ENCODE data around the gene ZNF581.

ZNF581 gene

GRCh38 chr19:55635334-55635717, 8.1 kb upstream of the ZNF581 start:
- DNase-seq, result no peak

DNA sequence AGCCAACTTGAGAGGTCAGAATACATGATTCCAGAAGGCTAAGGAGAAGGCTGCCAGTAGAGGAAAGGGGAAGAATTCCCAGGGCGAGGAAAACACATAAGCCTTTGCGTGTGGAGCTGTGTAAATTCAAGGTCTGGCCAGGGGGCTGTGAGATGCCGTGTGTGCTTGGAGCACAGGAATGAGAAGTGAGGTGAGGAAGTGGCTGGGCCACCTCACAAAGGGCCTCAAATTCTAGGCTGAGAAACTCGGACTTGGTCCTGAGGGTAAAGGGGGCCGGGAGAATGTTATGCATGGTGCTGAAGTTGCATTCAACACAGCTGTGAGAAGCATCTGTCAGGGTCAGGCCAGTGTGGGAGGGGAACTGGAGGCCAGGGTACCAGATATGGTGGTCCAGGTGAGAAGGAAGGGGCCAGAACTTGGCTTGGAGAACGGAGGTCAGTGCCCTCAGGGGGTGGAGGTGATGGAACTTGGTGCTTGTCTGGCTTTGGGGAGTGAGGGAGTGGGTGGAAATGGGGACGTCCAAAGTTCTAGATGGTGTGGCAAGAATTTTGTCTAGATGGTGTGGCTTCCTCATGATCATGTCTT, 7.5 kb upstream of the ZNF581 start:
- DNase-seq, result no peak

GRCh38 chr19:55636723-55637122, 6.7 kb upstream of the ZNF581 start:
- DNase-seq, result no peak

- DNase-seq, result no peak
Observed at GRCh38 chr19:55637534-55637933, 5.9 kb upstream of the ZNF581 start.

DNA sequence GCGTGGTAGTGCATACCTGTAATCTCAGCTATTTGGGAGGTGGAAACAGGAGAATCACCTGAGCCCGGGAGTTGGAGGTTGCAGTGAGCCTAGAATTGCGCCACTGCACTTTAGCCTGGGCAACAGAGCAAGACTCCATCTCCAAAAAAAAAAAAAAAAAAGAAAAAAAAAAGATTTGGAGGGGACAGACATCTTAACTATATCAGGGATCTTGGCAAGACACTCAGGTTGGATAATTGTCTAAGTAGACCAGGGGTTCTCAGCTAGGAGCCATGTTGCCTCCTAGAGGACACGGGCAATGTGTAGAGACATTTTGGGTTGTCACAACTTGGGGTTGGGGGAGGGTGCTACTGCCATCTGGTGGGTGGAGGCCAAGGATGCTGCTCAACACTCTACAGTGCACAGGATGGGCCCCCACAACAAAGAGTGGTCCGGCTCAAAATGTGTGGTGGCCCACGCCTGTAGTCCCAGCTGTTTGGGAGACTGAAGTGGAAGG, 4.5 kb upstream of the ZNF581 start:
- peak; percentile 40 for DNase-seq

DNA sequence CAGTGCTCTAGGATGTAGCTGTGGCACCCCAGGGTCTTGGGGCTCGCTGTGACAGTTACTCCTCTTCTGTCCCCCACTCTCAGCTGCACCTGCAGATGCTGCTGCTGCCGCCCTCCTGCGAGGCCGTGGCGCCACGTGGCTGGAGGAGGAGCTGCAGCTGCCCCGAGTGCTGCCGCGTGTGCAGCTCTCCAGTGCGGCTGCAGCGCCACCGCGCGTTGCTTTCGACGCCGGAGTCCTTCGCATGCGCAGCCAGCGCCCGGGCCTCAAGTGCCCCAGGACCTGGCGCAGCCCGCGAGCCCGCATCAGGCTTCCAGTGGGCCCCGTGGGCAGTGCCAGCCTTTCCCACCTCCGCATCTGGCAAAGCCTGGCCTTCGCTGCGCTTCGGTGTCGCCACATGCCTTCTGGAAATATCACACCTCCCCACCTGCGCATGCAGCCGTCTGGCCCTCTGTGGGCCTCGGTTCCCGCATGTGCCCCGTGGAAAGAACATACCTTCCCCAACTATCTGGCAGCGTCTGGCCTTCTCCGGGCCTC, 3.3 kb upstream of the ZNF581 start:
- DNase-seq, result peak; percentile 73

DNA sequence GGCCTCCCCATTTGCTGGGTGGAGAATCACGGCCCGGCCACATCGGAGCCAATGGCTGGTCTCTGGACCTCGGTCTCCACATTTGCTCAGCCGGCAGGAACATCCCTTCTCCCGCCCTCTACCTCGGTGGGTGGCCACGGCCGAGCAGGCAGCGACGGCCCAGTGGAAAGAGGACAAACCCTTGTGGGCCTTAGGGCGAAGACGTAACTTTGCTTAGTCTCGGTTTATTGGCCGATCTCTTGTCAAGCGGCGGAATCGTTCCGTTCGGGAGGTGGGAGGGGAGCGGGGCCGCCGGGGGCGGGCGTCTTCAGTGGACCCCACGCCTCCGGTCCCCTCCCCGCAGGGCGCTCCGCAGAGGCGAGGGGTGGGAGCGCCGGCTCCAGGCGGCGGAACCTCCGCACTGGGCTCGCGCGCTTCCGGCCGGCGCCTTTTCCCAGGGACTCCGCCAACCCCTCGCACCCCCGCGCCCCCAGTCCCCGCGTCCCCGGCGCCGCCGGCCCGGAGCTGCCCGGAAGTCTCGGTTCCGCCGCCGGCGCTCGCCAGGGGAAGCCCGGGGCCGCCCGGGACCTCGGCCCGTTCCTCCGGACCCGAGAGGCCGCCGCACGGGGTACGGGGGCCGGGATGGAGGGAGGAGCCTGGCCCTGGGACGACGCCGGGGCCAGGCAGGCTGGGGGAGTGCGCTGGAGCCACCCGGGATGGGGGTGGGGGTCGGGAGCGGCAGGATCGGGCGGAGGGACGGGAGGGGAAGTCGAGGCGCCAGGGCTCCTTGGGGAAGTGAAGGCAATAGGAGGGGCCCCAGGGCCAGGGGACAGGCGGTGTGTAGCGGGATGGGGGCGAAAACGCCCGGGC, 2.6 kb upstream of the ZNF581 start, which contains the start of gene ZNF580:
TSS of gene ZNF580 (plus strand) at position 426 of the 849 bp plus-strand sequence. CDS start 1,507 bp downstream, outside the sequence.
- peak; percentile 52 for DNase-seq

- DNase-seq, result peak; percentile 38
Observed at GRCh38 chr19:55641426-55642152, 1.9 kb upstream of the ZNF581 start.

- peak; percentile 15 for DNase-seq
Observed at GRCh38 chr19:55642153-55643002, 1.1 kb upstream of the ZNF581 start.

DNA sequence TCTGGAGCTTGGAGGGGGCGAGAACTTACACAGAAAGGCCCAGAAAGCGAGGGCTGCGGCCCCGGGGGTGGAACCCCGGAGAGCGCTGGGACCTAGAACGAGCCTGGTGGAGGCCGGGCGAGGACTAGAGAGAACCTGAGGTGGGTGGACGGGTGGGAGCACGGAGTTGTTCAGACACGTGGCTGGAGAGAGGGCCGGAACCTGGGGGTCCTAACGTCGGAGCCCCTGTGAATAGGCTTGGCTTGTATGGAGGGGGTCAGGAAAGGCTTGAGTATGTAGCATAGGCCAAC, 383 bp downstream of the ZNF581 start:
- no peak for DNase-seq

DNA sequence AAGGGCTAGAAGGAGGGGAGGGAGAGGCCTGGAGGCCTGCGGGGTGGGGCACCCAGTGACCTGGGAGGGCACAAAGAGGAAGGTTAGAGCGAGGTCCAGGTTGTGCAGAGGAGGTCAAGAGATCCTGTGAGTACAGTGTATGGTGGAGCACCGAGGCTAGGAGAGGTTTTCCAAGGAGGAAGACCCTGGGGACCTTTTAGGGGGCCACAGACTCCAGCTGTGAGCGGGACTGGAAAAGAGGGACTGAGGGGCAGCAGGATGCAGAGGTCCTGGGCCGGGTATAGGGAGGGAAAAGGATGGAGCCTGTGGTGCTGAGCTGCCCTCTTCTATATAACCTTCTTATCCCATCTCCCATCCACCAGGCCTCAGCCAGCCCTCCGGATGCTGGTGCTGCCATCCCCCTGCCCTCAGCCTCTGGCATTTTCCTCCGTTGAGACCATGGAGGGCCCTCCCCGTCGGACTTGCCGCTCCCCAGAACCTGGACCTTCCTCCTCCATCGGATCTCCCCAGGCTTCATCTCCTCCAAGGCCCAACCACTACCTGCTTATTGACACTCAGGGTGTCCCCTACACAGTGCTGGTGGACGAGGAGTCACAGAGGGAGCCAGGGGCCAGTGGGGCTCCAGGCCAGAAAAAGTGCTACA, 863 bp downstream of the ZNF581 start:
- no peak for DNase-seq

DNA sequence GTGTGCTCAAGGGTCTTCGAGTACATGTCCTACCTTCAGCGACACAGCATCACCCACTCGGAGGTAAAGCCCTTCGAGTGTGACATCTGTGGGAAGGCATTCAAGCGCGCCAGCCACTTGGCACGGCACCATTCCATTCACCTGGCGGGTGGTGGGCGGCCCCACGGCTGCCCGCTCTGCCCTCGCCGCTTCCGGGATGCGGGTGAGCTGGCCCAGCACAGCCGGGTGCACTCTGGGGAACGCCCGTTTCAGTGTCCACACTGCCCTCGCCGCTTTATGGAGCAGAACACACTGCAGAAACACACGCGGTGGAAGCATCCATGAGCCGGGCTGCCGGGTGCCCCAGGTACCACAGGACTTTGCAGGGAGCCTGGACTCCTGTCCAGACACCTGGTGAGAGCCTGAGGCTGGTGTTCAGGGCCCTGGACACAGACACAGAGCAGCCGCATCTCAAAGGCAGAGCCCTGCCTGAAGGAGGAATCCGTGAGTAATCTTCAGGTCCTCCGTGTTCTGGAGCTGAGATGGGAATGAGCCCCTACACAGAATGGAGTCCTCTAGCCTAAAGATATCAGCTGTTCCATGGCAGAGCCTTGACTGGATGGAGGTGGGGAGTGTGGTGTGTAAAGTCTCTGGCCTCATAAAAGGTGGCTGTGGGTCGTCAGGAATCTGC, 1.5 kb downstream of the ZNF581 start:
- DNase-seq, result no peak

- no peak for DNase-seq
Observed at GRCh38 chr19:55645512-55645881, 2.0 kb downstream of the ZNF581 start.

DNA sequence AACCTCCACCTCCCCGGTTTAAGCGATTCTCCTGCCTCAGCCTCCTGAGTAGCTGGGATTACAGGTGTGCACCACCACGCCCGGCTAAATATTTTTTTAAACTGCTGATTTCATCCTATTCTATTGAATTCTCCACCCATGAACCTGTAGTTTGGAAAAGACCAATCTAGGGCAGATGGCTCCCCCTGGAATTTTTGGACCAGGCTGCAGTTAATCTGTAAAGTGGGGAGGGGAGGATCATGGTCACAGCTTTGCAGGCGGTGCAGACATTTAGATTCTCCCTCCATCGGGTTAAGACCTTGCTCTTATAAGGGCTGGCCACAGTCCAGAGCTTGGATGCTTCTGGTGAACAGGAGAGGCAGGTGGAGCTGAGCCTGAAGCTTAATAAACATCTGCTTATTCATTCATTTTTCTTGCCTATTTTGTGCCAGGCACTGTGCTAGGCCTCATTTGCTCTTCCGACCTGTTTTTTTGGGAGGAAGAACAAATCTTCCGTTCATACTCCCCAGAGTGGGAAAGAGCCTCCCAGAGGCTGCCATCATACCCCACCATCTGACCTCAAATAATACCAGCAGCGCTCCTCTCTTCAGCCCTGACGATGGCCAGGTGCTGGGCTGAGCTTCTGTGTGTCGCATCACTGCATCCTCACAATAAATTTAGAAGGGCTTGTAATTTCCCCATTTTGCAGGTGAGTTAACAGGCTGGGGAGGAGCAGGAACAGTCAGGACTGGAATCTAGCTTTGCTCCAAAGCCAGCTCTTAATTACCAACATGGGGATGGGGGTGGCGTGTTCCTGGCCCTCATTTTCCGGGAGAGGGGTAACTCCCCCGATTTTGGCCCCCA, 3.7 kb downstream of the ZNF581 start:
- DNase-seq, result no peak

DNA sequence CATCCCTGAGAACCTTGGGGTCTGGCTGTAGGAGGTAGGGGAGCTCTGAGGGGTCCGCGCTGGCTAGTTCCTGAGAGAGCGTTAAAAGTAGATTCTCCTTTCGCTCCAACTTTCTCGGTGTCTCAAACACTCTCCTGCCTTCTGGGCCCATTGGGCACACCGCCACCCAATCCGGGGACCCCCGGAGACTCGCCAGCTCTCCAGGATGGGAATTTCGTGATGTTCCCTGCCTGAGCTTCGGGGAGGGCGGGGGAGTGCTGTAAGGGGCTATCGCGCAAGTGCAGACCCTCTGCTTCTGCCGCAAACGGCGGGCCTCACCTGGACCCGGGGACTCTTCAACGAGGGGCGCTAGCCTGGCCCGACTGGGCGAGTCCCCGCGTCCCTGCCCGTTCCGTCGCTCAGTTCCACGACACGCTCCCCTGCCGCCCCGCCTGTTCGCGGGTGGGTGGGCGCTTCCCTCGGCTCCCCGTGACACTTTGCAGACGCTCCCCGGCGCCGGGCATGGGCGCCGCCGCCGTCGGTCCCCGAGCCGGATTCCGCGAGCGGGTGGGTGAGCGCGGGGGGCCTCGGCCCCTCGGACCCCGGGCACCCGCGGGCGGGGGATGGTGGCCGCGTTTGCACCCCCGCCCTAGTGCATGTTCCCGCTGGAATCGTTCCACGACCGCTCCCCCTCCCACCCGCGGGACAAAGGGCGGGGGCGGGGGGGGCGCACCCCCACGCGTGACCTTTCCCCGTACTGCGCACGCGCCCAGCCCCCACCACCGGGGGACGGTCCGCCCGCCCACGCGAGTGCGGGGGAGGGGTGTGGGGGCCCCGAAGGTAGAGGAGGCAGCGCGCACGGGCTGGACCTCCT, 4.5 kb downstream of the ZNF581 start, which contains the start of gene CCDC106:
TSS of gene CCDC106 (plus strand) at position 481 of the 853 bp plus-strand sequence. CDS start 835 bp downstream, outside the sequence.
- peak; percentile 21 for DNase-seq

DNA sequence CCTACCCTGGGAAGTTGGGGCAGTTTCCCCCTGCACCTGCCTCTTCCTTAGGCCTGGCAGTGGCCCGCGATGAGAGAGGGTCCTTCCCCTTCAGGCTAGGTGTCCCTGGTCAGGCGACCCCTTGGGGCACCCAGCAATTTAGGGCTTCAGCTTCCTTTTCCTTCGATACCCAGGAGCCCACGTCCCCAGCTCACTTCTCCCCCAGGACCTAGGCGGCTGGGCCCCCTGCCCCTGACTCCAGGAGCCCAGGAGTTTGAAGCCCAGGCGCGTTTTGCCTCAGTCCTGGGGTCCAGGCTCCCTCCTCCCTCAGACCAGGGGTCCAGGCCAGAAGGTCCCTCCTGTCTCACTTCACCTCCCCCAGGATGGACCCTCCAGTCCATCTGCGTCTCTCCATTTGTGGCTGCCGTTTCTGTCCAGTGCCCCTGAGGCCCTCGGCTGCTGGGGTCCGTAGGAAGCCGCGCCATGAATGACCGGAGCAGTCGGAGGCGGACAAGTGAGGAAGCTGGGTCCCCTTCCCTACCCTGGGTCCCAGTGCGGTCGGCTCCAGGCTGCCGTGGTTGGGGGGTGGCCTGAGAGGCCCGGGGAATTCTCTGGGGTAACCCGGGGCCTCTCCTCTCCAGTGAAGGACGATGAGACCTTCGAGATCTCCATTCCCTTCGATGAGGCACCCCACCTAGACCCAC, 5.3 kb downstream of the ZNF581 start:
- DNase-seq, result no peak

GRCh38 chr19:55649268-55650125, 6.0 kb downstream of the ZNF581 start:
- DNase-seq, result no peak

- DNase-seq, result no peak
Observed at GRCh38 chr19:55650126-55650557, 6.7 kb downstream of the ZNF581 start.
